ENCODE results near the gene FAM89A. TPM values are rescaled to one million over a fixed set of nuclear protein-coding genes. Genes with fewer than 3 reads are reported as not detected.

Gene FAM89A
- total and polyA plus RNA-seq, 2 of the 8 experiments (the other 6 are each of a cell fraction or from before 2014, with no cell fraction given) = 2.1 to 2.2 TPM

- no peak for DNase-seq (ENCODE audit: low read depth in 1 of 2, low spot score in 2 of 2)
- Histone ChIP-seq H3K56ac (replicated peaks; ENCODE audit: insufficient read length, low read depth, low read length) (no peak overlapping the region), H4K20me1 (replicated peaks in 1 of 2; ENCODE audit: control insufficient read depth in 1 of 2, insufficient read depth in 2 of 2, low read length in 2 of 2) (peaks cover 3 to 7% of the 10 kb centered on the region in 2 experiments), H2BK15ac (ENCODE audit: low read length) (no peak overlapping the region), H3K9ac (replicated peaks in 1 of 4; ENCODE audit: extremely low read depth in 1 of 4, low read depth in 3 of 4, low read length in 3 of 4) (no peak overlapping the region), H3K18ac (ENCODE audit: extremely low read depth, low read length) (no peak overlapping the region), H2AFZ (ENCODE audit: low read length) (no peak overlapping the region), H3K23me2 (ENCODE audit: low read depth, low read length) (no peaks in the 10 kb centered on the region), H4K8ac (ENCODE audit: extremely low read depth, insufficient read depth, low read length) (no peak overlapping the region), H2BK5ac (ENCODE audit: low read depth, low read length) (no peak overlapping the region), H3K27ac (ENCODE audit: low read depth, low read length) (no peak overlapping the region), H3K4me2 (ENCODE audit: insufficient read depth in 1 of 2, low read depth in 2 of 2, low read length in 2 of 2) (no peak overlapping the region), H3K4ac (replicated peaks; ENCODE audit: insufficient read length, low read depth, low read length) (no peak overlapping the region), H3K79me2 (ENCODE audit: control insufficient read depth in 1 of 2, insufficient read depth in 2 of 2, low read length in 2 of 2) (no peaks in the 10 kb centered on the region; a peak in 2 of 4 replicates), H2BK120ac (replicated peaks; ENCODE audit: low read depth, low read length) (no peak overlapping the region), H3K4me3 (ENCODE audit: extremely low read depth in 1 of 4, insufficient read depth in 2 of 4, low read depth in 3 of 4, low read length in 4 of 4) (no peak overlapping the region), H2AK5ac (ENCODE audit: low read depth, low read length) (no peak overlapping the region), H4K5ac (ENCODE audit: insufficient read length, low read depth, low read length) (no peak overlapping the region), H3K79me1 (ENCODE audit: low read depth, low read length) (no peaks in the 10 kb centered on the region), H3K4me1 (replicated peaks in 1 of 4; ENCODE audit: control insufficient read depth in 3 of 4, insufficient read depth in 4 of 4, low read length in 3 of 4) (no peaks in the 10 kb centered on the region), H4K91ac (replicated peaks; ENCODE audit: insufficient read length, low read length) (no peak overlapping the region), H3K9me3 (ENCODE audit: insufficient read depth in 2 of 2, low read depth in 1 of 2, low read length in 1 of 2) (no peaks in the 10 kb centered on the region), H3K27me3 (replicated peaks in 1 of 4; ENCODE audit: control insufficient read depth in 3 of 4, extremely low read depth in 1 of 4, insufficient read depth in 3 of 4, low read length in 3 of 4) (no peaks in the 10 kb centered on the region; a peak in 2 of 7 replicates), H3K23ac (ENCODE audit: insufficient read length) (no peak overlapping the region), H3K14ac (ENCODE audit: insufficient read length) (no peak overlapping the region), H3K36me3 (ENCODE audit: control insufficient read depth in 2 of 4, insufficient read depth in 4 of 4, low read length in 3 of 4) (no peaks in the 10 kb centered on the region; a peak in 1 of 8 replicates), H2BK20ac (ENCODE audit: low read length) (no peak overlapping the region), H2BK12ac (ENCODE audit: low read depth, low read length) (no peak overlapping the region)
- CTCF ChIA-PET (ENCODE audit: partially characterized antibody) = interaction anchor here (0.6 to 0.9 kb wide), 3 partner anchors 18 to 279 kb away, joined by 3 read pairs; no protein-coding TSS in a partner anchor
- FAIRE-seq = no peak
- POLR2A ChIA-PET (ENCODE audit: partially characterized antibody) = no interaction called here
- TF ChIP-seq TCF12 (IDR thresholded peaks at IDR 0.05; ENCODE audit: low read depth, low read length) = no peak
- no peak for TF ChIP-seq JUN (IDR thresholded peaks at IDR 0.05; ENCODE audit: low read depth, low read length)
- TF ChIP-seq RXRA (IDR thresholded peaks at IDR 0.05; ENCODE audit: insufficient read depth, low read depth, low read length) = no peak
- TF ChIP-seq CEBPB (IDR thresholded peaks at IDR 0.05; ENCODE audit: low read depth, low read length) = no peak
- TF ChIP-seq CTCF (IDR thresholded peaks at IDR 0.05; ENCODE audit: control extremely low read depth in 1 of 3, insufficient read depth in 1 of 3, low read depth in 1 of 3, low read length in 3 of 3) = no peak
- TF ChIP-seq SIN3A (conservative IDR thresholded peaks at IDR 0.05 in 1 of 2, IDR thresholded peaks at IDR 0.05 in 1 of 2; ENCODE audit: low read depth in 1 of 2, low read length in 2 of 2) = no peak
- no peak for TF ChIP-seq KDM5A (IDR thresholded peaks at IDR 0.05; ENCODE audit: low read length)
Observed at GRCh38 chr1:230971771-230972170, 68.3 kb downstream of the FAM89A start.
